ENCODE results near the gene TTC23.

TTC23 gene

DNA sequence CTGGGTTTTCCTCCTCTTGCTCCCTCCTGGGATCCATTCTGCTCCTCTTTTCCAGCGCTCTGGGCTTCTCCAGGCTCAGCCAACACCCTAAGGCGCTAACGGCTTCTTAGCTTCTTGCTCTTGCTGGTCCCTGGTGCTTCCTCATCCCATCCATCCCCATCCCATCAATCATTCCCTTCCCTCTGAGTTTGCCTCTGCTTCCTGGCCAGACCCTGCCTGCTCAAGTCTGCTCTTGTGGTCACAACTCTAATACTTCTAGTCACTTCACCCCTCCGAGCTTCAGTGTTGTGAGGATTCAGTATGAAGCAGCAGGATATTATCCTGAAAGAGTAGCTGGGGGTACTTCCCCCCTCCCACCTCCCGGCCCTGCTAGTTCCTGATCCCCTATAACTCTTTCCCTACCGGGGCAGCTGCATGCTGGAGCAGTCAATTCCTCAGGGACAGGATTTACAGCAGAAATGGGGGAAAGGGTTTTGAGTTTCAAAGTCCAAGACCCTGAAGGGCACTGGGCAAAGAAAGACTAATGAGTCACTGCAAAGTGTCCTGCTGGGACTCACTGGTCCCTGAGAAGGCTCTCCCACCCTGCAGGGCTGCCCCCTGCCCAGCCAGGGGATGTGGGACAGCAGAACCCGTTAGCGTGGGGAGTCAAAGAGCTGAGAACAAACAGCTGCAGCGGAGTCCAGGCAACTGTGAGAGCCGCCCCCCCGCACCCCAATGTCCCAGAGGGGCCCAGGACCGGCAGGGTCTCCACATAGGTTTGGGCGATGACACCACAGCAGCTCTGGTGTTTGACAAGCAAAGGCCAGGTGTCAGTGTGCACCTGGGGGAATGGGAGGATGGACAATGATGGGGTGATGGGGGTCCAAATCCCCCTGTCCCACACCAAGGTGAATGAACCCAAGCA lies 146.8 kb downstream of the TTC23 start:
- Histone ChIP-seq H3K27me3 (ENCODE audit: insufficient read depth, poor library complexity, severe bottlenecking) (no peaks in the 10 kb centered on the region), H3K4me1 (ENCODE audit: insufficient read depth, poor library complexity, severe bottlenecking) (no peaks in the 10 kb centered on the region)

DNA sequence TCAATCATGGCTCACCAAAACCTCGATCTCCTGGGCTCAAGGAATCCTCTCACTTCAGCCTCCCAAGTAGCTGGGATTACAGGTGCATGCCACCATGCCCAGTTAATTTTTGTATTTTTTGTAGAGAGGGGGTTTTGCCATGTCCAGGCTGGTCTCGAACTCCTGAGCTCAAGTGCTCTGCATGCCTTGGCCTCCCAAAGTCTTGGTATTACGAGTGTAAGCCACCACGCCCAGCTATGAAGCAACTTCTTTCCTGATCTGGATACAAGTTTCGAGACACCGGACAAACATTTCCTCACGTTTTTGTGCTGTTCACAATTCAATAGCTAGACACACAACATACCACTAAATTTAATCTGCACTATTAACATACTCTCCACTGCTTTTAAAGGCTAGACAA lies 147.9 kb downstream of the TTC23 start:
- TF ChIP-seq, protein P1, sequence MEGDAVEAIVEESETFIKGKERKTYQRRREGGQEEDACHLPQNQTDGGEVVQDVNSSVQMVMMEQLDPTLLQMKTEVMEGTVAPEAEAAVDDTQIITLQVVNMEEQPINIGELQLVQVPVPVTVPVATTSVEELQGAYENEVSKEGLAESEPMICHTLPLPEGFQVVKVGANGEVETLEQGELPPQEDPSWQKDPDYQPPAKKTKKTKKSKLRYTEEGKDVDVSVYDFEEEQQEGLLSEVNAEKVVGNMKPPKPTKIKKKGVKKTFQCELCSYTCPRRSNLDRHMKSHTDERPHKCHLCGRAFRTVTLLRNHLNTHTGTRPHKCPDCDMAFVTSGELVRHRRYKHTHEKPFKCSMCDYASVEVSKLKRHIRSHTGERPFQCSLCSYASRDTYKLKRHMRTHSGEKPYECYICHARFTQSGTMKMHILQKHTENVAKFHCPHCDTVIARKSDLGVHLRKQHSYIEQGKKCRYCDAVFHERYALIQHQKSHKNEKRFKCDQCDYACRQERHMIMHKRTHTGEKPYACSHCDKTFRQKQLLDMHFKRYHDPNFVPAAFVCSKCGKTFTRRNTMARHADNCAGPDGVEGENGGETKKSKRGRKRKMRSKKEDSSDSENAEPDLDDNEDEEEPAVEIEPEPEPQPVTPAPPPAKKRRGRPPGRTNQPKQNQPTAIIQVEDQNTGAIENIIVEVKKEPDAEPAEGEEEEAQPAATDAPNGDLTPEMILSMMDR (IDR thresholded peaks at IDR 0.05; ENCODE audit: poor library complexity, severe bottlenecking): no peak
- H3K4me1 ChIP-seq (ENCODE audit: insufficient read depth, poor library complexity, severe bottlenecking): no peaks in the 10 kb centered on the region

More for the DNA sequence above, 146.8 kb downstream of the TTC23 start:
- H3K36me3 ChIP-seq (ENCODE audit: low read depth): no peaks in the 10 kb centered on the region
- ATAC-seq (ENCODE audit: low read depth) (no peak), DNase-seq (ENCODE audit: low spot score) (no peak)
- no peak overlapping the region for H3K4me3 ChIP-seq (ENCODE audit: severe bottlenecking)
- H3K9me3 ChIP-seq (ENCODE audit: severe bottlenecking): no peaks in the 10 kb centered on the region
- TF ChIP-seq, protein P1 (IDR thresholded peaks at IDR 0.05; ENCODE audit: poor library complexity, severe bottlenecking): no peak
- no peak overlapping the region for H3K27ac ChIP-seq (ENCODE audit: poor library complexity, severe bottlenecking)

DNA sequence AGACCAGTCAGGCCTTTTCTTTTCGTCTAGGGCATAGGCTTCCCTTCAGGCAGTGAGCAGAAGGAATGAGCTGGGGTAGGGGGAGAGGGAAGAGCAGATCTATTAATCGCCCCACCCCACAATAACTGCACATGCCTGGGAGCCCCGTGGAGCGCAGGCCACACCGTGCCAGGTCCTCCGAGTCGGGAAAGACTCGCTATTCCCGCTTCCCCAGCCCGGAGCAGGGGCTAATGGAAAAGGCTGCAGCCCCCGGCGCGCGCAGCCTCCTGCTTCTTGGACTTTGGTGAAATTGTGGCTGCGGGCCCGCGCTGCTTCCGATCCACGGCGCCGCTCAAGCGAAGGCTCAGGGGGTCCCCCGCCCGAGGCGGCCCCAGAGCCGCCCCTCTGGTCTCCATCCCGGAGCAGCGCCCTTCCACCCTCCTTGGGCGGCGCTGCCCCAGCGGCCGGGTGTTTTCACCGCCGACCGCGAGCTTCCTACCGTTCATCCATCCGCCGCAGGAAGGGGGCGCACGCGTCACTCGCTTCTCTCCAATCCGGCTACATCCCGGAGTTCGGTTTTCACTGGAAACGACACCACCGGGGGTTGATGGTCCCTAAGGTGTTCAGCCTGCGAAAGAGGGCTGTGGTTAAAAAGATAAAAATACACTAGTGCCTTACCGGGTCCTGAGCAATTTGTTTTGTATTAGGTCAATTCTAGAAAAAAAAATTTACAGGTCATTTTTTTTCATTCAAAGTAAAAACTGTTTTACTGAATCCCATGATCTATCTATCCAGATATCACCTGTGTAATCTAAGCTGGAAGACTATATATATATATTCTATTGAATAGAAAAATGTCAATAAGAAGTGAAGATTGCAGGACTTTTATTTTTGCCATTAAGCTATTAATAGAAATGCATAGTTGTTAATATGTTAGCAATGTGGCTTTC lies 148.9 kb downstream of the TTC23 start:
- no peaks in the 10 kb centered on the region for H3K27me3 ChIP-seq (ENCODE audit: insufficient read depth, poor library complexity, severe bottlenecking)
- DNase-seq (ENCODE audit: low spot score) (no peak), ATAC-seq (ENCODE audit: low read depth) (peak; percentile 51)
- H3K36me3 ChIP-seq (ENCODE audit: low read depth): no peaks in the 10 kb centered on the region
- H3K4me3 ChIP-seq (ENCODE audit: severe bottlenecking): peak overlapping the region; percentile 16
- H3K27ac ChIP-seq (ENCODE audit: poor library complexity, severe bottlenecking): no peak overlapping the region
- H3K4me1 ChIP-seq (ENCODE audit: insufficient read depth, poor library complexity, severe bottlenecking): no peaks in the 10 kb centered on the region
- TF ChIP-seq, protein P1 (IDR thresholded peaks at IDR 0.05; ENCODE audit: poor library complexity, severe bottlenecking): peak; percentile 100
- H3K9me3 ChIP-seq (ENCODE audit: severe bottlenecking): no peaks in the 10 kb centered on the region

More for the DNA sequence above, 147.9 kb downstream of the TTC23 start:
- no peak overlapping the region for H3K27ac ChIP-seq (ENCODE audit: poor library complexity, severe bottlenecking)
- H3K9me3 ChIP-seq (ENCODE audit: severe bottlenecking): no peaks in the 10 kb centered on the region
- H3K27me3 ChIP-seq (ENCODE audit: insufficient read depth, poor library complexity, severe bottlenecking): no peaks in the 10 kb centered on the region
- no peak for DNase-seq (ENCODE audit: low spot score)
- no peak overlapping the region for H3K4me3 ChIP-seq (ENCODE audit: severe bottlenecking)
- no peaks in the 10 kb centered on the region for H3K36me3 ChIP-seq (ENCODE audit: low read depth)
- ATAC-seq (ENCODE audit: low read depth): no peak

DNA sequence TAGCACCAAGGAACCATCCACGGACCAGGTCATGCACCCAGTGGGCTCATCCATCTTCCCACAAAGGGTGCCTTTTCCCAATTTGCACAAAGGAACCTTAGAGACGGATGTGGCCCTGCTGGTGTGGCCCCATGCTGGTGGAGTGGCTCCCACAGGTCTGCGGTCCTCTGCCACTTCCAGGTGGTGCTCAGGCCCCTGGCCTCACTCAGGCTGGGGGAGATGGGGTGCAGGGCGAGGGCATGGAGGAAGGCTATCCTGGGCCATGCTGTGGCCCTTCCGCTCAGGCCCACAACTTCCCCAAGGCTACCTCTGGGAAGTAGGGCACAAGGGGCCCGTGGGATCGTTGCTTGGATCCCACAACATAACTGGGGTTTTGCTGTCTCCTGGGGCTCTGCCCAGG lies 149.7 kb downstream of the TTC23 start:
- H3K4me3 ChIP-seq (ENCODE audit: severe bottlenecking): no peak overlapping the region
- no peak for DNase-seq (ENCODE audit: low spot score)
- H3K27ac ChIP-seq (ENCODE audit: poor library complexity, severe bottlenecking): no peak overlapping the region
- no peaks in the 10 kb centered on the region for H3K9me3 ChIP-seq (ENCODE audit: severe bottlenecking)
- H3K4me1 ChIP-seq (ENCODE audit: insufficient read depth, poor library complexity, severe bottlenecking): no peaks in the 10 kb centered on the region
- TF ChIP-seq, protein P1 (IDR thresholded peaks at IDR 0.05; ENCODE audit: poor library complexity, severe bottlenecking): no peak
- no peaks in the 10 kb centered on the region for H3K36me3 ChIP-seq (ENCODE audit: low read depth)
- no peak for ATAC-seq (ENCODE audit: low read depth)
- no peaks in the 10 kb centered on the region for H3K27me3 ChIP-seq (ENCODE audit: insufficient read depth, poor library complexity, severe bottlenecking)
